ACC112 (cell line): ENCODE measurements around the gene TEKT2.

Experiments
- H2AFZ ChIP-seq: fragments of 200-600 bp; sonication (generic); one replicate; pipeline ENCODE4 v1.6.0; 2017; ENCODE audit warnings: antibody characterized with exemption, low read length; ENCODE audit not compliant: unreplicated experiment
- H3K27ac ChIP-seq: fragments of 200-600 bp; sonication (generic); 2 replicates; pipeline ENCODE4 v1.5.1; 2014; ENCODE audit warnings: low read depth, mild to moderate bottlenecking, antibody characterized with exemption, low read length, moderate library complexity
- H3K27me3 ChIP-seq: fragments of 200-600 bp; sonication (generic); 2 replicates; pipeline ENCODE4 v1.6.1; 2014; ENCODE audit warnings: mild to moderate bottlenecking, antibody characterized with exemption, low read length, moderate library complexity, mixed read lengths; ENCODE audit not compliant: insufficient read depth
- H3K36me3 ChIP-seq: fragments of 200-600 bp; sonication (generic); 2 replicates; pipeline ENCODE4 v1.6.1; 2016; ENCODE audit warnings: mild to moderate bottlenecking, antibody characterized with exemption, low read length, moderate library complexity, mixed read lengths; ENCODE audit not compliant: insufficient read depth
- H3K4me1 ChIP-seq: fragments of 200-600 bp; sonication (generic); one replicate; pipeline ENCODE4 v1.6.1; 2016; ENCODE audit warnings: low read length, mixed read lengths; ENCODE audit not compliant: insufficient read depth, unreplicated experiment, control insufficient read depth
- H3K4me3 ChIP-seq: fragments of 200-600 bp; sonication (generic); 2 replicates; pipeline ENCODE4 v1.5.1; 2014; ENCODE audit warnings: mild to moderate bottlenecking, low read depth, low read length
- H3K79me2 ChIP-seq: fragments of 200-600 bp; sonication (generic); one replicate; pipeline ENCODE4 v1.6.0; 2016; ENCODE audit warnings: low read length; ENCODE audit not compliant: control insufficient read depth, unreplicated experiment, insufficient read depth

TEKT2 gene

DNA sequence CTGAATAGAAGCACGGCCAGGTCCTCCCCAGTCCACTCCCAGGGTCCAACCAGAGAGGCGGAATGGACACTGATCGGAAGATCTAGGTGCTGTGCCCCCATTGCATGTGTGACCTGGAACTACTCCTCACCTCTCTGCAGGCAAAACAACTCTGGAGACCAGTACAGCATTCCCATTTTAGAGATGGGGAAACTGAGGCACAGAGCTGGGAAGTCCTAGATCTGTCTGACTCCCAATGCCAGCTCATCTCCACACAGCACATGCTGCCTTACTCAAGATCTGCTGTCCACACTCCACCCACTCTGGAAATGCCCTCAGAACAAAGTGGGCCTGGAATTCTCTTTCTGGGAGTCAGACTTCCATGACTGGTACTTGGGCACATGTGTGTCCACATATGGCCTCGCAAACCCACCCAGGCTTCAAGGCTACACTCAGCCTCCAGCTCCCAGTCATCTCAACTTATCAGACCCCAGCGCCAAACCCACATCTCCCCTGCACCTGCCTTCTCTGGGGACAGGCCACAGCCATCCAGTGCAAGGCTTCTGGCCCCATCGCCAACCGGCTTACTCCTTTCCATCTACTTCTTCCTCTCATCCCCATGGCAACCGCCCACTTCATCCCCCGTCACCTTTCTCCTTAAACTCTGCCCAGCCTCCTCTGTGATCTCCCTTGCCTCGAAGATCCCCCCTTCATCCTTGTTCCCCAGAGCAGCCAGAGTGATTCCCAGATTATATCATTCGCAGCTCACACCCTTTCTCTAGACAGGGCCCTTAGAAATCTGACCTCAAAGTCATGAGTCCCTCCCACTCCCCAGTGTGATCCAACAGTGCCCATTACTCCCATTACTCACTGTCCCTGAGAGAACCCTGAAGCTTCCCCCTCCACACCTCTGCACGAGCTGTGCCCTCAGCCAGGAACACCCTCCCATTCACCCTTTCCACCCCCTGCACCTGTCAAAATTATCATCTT lies 38.5 kb downstream of the TEKT2 start:
- Histone ChIP-seq H3K36me3 (no peaks in the 10 kb centered on the region), H3K27ac (no peak overlapping the region), H3K4me1 (no peaks in the 10 kb centered on the region), H3K27me3 (peaks cover 24% of the 10 kb centered on the region), H2AFZ (no peak overlapping the region), H3K4me3 (no peak overlapping the region), H3K79me2 (no peaks in the 10 kb centered on the region)

DNA sequence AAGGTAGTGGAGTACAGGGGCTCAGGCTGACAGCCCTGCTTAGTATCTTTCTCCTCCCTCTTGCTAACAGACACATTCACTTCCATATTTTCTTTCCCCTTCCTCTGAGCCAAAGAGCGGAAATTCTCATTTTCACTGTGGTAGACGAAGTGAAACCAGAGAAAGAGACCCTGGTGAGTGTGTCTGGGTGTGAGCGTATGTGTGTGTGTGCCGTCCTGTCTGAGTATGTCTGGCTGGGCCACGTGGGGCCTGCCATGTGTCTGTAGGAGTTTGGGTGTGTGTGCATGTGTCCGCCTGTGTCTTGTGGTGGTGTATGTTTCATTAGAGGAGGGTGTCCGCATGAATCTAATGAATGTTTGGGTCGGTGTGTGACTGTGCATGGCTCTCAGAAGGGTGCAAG lies 39.5 kb downstream of the TEKT2 start:
- no peak overlapping the region for H3K27ac ChIP-seq
- no peaks in the 10 kb centered on the region for H3K36me3 ChIP-seq
- H3K4me3 ChIP-seq, result no peak overlapping the region
- no peak overlapping the region for H2AFZ ChIP-seq
- H3K27me3 ChIP-seq, result peaks cover 24% of the 10 kb centered on the region
- H3K79me2 ChIP-seq, result no peaks in the 10 kb centered on the region
- H3K4me1 ChIP-seq, result no peaks in the 10 kb centered on the region

DNA sequence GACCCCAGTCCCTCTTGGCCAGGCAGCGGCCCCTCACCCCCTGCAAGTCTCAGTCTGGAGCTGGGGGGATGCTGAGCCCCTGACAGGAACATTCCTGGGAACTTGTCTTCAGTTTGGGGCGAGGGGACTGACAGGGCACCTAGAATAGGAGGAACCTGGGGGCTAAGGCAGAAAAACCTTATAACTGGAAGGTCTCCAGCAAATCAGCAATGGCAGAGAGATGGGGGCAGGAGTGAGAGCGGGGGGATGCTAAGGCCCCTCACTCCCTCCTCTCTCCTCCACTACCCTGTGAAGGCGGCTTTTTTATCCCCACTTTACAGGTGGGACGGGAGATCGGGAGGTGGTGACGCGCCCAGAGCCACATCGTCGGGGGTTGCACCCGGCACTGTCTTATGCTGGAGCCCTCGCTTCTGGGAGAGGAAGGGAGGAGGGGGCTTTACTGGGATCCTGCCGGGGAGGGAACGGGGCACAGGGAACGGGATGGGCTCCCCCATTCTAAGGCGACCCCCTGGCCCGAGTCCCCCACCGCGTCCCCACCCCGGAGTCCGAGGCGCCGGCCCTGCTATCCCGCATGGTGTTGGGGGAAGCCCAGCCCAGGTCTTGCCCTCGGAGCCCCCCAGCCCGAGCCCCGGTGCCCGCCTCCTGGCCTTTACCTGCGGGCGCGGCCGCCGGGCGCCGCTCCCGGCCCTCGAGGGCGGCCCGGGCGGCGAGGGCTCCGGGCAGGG lies 40.7 kb downstream of the TEKT2 start:
- Histone ChIP-seq H3K27me3 (peaks cover 24% of the 10 kb centered on the region), H3K27ac (no peak overlapping the region), H3K4me3 (no peak overlapping the region), H3K79me2 (no peaks in the 10 kb centered on the region), H3K36me3 (no peaks in the 10 kb centered on the region), H3K4me1 (no peaks in the 10 kb centered on the region), H2AFZ (no peak overlapping the region)

DNA sequence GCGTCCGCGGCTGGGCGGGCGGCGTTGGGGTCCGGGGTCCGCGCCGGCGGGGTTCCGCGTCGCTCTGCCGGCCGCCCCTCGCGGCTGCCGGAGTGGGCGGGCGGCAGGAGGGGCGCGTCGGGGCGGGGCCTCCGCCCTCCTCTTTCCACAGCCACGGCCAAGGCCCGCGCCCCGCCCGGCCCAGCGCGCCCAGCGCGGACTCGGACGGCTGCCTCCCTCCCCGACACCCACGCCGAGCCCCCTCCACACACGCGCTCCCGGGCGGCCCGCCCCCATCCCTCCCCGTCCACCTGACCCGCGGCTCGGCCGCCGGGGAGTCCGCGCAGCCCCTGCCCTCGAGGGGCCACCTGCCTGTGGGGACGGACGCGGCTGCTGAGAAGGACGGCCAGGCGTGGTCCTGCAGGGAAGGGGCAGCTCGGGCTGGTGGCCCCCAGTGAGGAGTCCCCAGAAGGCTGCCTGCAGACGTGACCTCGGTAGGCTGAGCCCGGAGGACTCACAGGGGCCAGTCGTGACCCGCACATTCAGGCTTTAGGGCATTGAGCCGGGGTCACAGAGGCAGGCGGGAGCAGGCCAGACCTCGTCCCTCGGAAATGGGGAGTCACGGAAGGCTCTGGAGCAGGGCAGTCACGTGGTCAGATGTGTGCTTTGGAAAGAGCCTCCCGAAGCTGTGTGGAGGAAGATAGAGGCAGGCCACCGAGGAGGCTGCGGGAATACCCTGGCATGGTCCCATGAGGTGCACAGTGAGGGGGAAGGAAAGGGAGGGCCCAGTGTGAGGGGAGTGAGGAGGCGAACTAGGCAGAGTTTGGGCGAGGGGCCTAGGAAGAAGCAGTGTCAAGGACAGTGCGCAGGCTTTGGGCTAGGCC lies 41.5 kb downstream of the TEKT2 start, which contains the start of gene COL8A2:
Gene COL8A2, minus strand, starts transcription at position 94 of the 863 bp plus-strand sequence. CDS start 24,980 bp downstream, outside the sequence.
- Histone ChIP-seq H3K27me3 (peaks cover 24% of the 10 kb centered on the region), H3K4me3 (peak within 1 kb of the TSS; percentile 60; the same call in 1 of the 2 replicates), H3K36me3 (no peaks in the 10 kb centered on the region), H3K27ac (no peak within 1 kb of the TSS), H3K79me2 (no peaks in the 10 kb centered on the region), H2AFZ (peak within 1 kb of the TSS; percentile 60), H3K4me1 (no peaks in the 10 kb centered on the region)

DNA sequence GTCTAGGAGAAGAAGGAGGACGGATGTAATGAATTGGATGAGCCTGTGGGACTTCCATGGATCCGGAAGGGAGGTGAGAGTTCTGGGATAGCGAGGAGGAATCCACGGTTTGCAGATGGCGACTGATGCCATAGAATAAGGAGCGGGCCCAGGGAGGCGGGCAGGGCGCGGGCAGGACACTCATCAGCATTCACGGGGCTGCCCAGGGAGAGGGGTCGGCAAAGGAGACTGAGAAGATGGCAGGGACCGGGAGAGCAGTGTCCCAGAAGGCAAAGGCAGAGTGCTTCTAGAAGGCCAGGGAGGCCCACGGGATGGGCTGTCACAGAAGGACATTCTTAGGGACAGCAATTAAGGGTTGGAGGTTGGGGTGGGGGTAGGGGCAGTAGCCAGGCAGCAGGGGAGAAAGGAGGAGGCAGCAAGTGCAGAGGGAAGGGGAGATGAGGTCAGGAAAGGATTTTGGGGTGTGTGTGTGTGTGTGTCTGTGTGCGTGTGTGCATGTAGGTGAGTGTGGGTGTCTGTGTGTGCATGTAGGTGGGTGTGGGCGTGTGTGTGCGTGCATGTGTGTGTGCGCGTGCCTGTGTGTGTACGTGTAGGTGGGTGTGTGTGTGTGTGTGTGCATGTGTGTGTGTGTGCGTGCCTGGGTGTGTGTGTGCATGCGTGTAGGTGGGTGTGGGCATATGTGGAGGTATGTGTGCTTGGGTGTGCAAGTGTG lies 42.3 kb downstream of the TEKT2 start:
- H2AFZ ChIP-seq, result no peak overlapping the region
- no peak overlapping the region for H3K4me3 ChIP-seq
- H3K36me3 ChIP-seq, result no peaks in the 10 kb centered on the region
- H3K27me3 ChIP-seq, result peaks cover 24% of the 10 kb centered on the region
- H3K4me1 ChIP-seq, result no peaks in the 10 kb centered on the region
- H3K79me2 ChIP-seq, result no peaks in the 10 kb centered on the region
- no peak overlapping the region for H3K27ac ChIP-seq

DNA sequence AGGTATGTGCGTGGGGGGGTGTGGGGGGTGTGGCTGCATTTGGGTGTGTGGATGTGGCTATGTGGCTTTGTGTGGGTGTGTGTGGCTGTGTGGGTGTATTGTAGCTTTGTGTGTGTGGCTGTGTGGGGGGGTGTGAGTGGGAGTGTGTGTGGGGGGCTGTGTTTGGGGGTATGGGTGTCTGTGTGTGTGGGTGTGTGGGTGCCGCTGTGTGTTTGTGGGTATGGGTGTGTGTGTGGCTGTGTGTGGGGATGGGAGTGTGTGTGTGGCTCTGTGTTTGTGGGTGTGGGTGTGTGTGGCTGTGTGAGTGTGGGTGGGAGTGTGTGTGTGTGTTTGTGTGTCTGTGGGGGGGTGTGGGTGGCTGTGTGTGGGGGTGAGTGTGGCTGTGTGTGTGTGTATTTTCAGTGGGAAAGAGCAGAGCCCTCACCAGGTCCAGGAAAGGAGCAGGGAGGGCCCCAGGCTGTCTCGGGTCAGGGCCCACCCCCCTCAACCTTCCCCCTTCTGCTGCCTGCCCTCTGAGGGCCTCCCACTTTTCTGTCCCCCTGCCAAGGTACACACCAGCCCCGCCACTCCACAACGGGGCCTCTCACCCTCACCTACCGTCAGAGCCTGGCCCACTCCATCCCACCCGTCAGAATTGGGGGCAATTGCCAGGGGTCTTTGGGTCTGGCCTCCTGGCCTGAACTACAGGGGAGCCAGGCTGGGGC lies 43.1 kb downstream of the TEKT2 start:
- no peaks in the 10 kb centered on the region for H3K36me3 ChIP-seq

DNA sequence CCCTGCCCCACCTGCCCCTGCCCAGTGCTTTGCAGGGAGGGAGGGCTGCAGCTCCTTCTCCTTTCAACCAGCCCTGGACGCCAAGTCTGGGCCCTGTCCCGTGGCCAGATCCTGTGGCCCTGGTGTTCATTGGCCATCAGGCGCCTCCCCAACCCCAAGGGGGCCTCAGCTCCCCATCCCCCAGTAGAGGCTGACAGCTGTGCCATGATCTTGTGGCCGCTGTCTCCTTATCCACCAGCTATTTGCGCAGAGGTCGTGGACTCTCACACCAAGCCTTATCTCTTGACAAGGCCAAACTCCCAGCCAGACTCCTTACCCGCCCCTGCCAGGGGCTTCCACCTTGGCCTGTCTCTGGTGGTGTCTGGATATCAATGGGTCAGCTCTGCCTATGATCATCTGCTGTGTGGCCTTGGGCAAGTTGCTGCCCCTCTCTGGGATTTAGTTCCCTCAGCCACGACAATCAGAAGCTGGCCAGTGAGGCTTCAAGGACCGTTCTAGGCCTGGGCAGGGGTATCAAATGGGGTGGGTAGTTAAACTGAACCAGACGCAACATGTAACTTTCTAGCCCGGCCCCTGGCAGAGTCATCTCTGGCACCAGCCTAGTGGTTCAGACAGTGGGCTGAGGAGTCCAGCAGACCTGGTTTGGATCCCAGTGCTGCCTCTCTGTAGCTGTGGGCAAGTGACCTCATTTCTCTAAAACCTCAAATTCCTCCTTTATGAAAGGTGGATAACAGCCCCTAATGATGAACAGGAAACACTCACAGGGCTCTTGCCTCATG lies 44.4 kb downstream of the TEKT2 start:
- H3K4me1 ChIP-seq, result peaks cover 5% of the 10 kb centered on the region
- H3K79me2 ChIP-seq, result no peaks in the 10 kb centered on the region
- H3K27ac ChIP-seq, result no peak overlapping the region
- H3K36me3 ChIP-seq, result no peaks in the 10 kb centered on the region
- H3K4me3 ChIP-seq, result no peak overlapping the region
- H2AFZ ChIP-seq, result no peak overlapping the region
- H3K27me3 ChIP-seq, result peaks cover 24% of the 10 kb centered on the region

More for the DNA sequence above, 43.1 kb downstream of the TEKT2 start:
- peaks cover 24% of the 10 kb centered on the region for H3K27me3 ChIP-seq
- H3K27ac ChIP-seq, result no peak overlapping the region
- no peaks in the 10 kb centered on the region for H3K79me2 ChIP-seq
- no peaks in the 10 kb centered on the region for H3K4me1 ChIP-seq
- H2AFZ ChIP-seq, result no peak overlapping the region
- no peak overlapping the region for H3K4me3 ChIP-seq

DNA sequence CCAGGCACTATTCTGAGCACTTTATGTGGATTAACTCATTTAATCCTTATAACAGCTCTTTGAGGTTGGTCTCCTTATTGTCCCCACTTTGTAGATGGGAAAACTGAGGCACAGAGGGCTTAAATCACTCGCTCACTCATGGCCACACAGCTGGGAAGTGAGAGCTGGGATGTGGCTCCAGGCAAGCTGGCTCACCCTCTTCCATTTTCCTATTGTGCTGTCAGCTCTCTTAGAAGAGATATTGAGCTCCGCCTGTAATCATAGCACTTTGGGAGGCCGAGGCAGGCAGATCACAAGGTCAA lies 45.0 kb downstream of the TEKT2 start:
- Histone ChIP-seq H3K79me2 (no peaks in the 10 kb centered on the region), H2AFZ (no peak overlapping the region), H3K27ac (no peak overlapping the region), H3K36me3 (no peaks in the 10 kb centered on the region), H3K4me3 (no peak overlapping the region), H3K4me1 (peaks cover 9% of the 10 kb centered on the region), H3K27me3 (peaks cover 22% of the 10 kb centered on the region)

DNA sequence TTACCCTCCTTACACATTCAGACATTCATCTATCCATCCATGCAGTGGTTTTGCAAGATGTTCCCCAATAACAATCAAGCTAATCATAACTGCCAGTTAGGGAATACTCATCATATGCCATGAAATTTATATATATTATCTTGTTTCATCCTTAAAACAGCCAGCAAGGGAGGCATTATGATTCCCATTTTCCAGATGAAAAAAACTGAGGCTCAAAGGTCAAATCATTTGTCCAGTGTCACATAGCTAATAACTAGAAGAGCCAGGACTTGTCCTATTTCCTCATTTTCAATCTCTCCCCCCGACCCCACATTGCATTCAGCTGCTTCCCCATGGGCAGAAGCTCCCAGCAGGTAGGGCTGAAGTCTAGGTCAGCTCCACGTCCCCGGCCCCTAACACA lies 48.1 kb downstream of the TEKT2 start:
- H3K4me1 ChIP-seq, result peaks cover 40% of the 10 kb centered on the region
- no peak overlapping the region for H3K27ac ChIP-seq
- no peaks in the 10 kb centered on the region for H3K36me3 ChIP-seq
- no peak overlapping the region for H3K4me3 ChIP-seq
- no peaks in the 10 kb centered on the region for H3K27me3 ChIP-seq
- H3K79me2 ChIP-seq, result no peaks in the 10 kb centered on the region
- no peak overlapping the region for H2AFZ ChIP-seq
